HepG2 (cell line): ENCODE measurements around the gene SORD. TPM values are rescaled to one million over a fixed set of nuclear protein-coding genes. Genes with fewer than 3 reads are reported as not detected.

Experiments
- ATF7-NPFF ChIP-seq: sonication (generic); formaldehyde crosslinking; IDR thresholded peaks from 2 replicates; pipeline ENCODE4 v1.8.1; 2023; ENCODE audit warnings: mild to moderate bottlenecking, low read depth, missing genetic modification reagents, moderate library complexity
- FOXA3 ChIP-seq: IDR thresholded peaks from 2 replicates; pipeline ENCODE4 v1.6.1; 2016; ENCODE audit warnings: missing genetic modification reagents, missing compliant biosample characterization
- FOXO4 ChIP-seq: sonication (generic); formaldehyde crosslinking; conservative IDR thresholded peaks from 2 replicates; pipeline ENCODE4 v1.8.1; 2023; ENCODE audit warnings: missing genetic modification reagents
- GABPB1 ChIP-seq: IDR thresholded peaks from 2 replicates; pipeline ENCODE4 v1.6.1; 2016; ENCODE audit warnings: mild to moderate bottlenecking, missing genetic modification reagents, moderate library complexity, missing compliant biosample characterization
- HIVEP1 ChIP-seq: sonication (generic); formaldehyde crosslinking; IDR thresholded peaks from 2 replicates; pipeline ENCODE4 v1.4.0; 2020; ENCODE audit warnings: mild to moderate bottlenecking, missing genetic modification reagents
- HNRNPUL1 ChIP-seq: fragments of 200-400 bp; formaldehyde crosslinking; IDR thresholded peaks from 2 replicates; pipeline ENCODE4 v1.6.1; 2017; ENCODE audit warnings: low read depth, mild to moderate bottlenecking, low read length, moderate library complexity
- HOXA5 ChIP-seq: sonication (generic); formaldehyde crosslinking; IDR thresholded peaks from 2 replicates; pipeline ENCODE4 v1.4.0; 2020; ENCODE audit warnings: missing genetic modification reagents
- KLF15 ChIP-seq: sonication (generic); formaldehyde crosslinking; IDR thresholded peaks from 2 replicates; pipeline ENCODE4 v1.8.1; 2023; ENCODE audit warnings: borderline replicate concordance, mild to moderate bottlenecking, inconsistent platforms, missing genetic modification reagents, mixed read lengths
- LBX2 ChIP-seq: sonication (generic); formaldehyde crosslinking; IDR thresholded peaks from 2 replicates; pipeline ENCODE4 v1.5.0; 2020; ENCODE audit warnings: missing genetic modification reagents, mild to moderate bottlenecking, borderline replicate concordance
- PHF8 ChIP-seq: sonication (generic); formaldehyde crosslinking; IDR thresholded peaks from 2 replicates; pipeline ENCODE4 v1.5.0; 2020; ENCODE audit warnings: missing genetic modification reagents
- POLR2G ChIP-seq: fragments of 200-400 bp; formaldehyde crosslinking; IDR thresholded peaks from 2 replicates; pipeline ENCODE4 v1.6.1; 2018; ENCODE audit warnings: mild to moderate bottlenecking, low read depth, low read length, moderate library complexity
- RAD21 ChIP-seq: fragments of 450-650 bp; formaldehyde crosslinking; IDR thresholded peaks from 2 replicates; pipeline ENCODE4 v1.5.0; 2020; ENCODE audit warnings: mild to moderate bottlenecking
- SALL1 ChIP-seq: sonication (generic); formaldehyde crosslinking; IDR thresholded peaks from 2 replicates; pipeline ENCODE4 v1.8.0; 2022; ENCODE audit warnings: mild to moderate bottlenecking, missing genetic modification reagents
- SMAD3 ChIP-seq: sonication (generic); formaldehyde crosslinking; IDR thresholded peaks from 2 replicates; pipeline ENCODE4 v1.4.0; 2020; ENCODE audit warnings: missing genetic modification reagents
- TCF7L2 ChIP-seq: IDR thresholded peaks from 2 replicates; pipeline ENCODE4 v1.6.1; 2011; ENCODE audit warnings: mild to moderate bottlenecking, low read depth, low read length, moderate library complexity
- UBTF ChIP-seq: sonication (generic); formaldehyde crosslinking; IDR thresholded peaks from 2 replicates; pipeline ENCODE4 v1.4.0; 2020; ENCODE audit warnings: mild to moderate bottlenecking, missing genetic modification reagents
- ZNF124 ChIP-seq: sonication (generic); formaldehyde crosslinking; IDR thresholded peaks from 2 replicates; pipeline ENCODE4 v1.4.0; 2020; ENCODE audit warnings: missing genetic modification reagents
- ZNF234 ChIP-seq: sonication (generic); formaldehyde crosslinking; conservative IDR thresholded peaks from 2 replicates; pipeline ENCODE4 v1.5.1; 2020; ENCODE audit warnings: mild to moderate bottlenecking, missing genetic modification reagents
- ZNF326 ChIP-seq: sonication (generic); formaldehyde crosslinking; IDR thresholded peaks from 2 replicates; pipeline ENCODE4 v1.4.0; 2020; ENCODE audit warnings: missing genetic modification reagents, borderline replicate concordance
- ZNF329 ChIP-seq: sonication (generic); formaldehyde crosslinking; IDR thresholded peaks from 2 replicates; pipeline ENCODE4 v1.9.0; 2021; ENCODE audit warnings: low read depth, mild to moderate bottlenecking, missing genetic modification reagents
- ZNF331 ChIP-seq: sonication (generic); formaldehyde crosslinking; IDR thresholded peaks from 2 replicates; pipeline ENCODE4 v1.4.0; 2020; ENCODE audit warnings: missing genetic modification reagents
- ZNF335 ChIP-seq: sonication (generic); formaldehyde crosslinking; IDR thresholded peaks from 2 replicates; pipeline ENCODE4 v1.4.0; 2020; ENCODE audit warnings: missing genetic modification reagents
- ZNF484 ChIP-seq: sonication (generic); formaldehyde crosslinking; IDR thresholded peaks from 2 replicates; pipeline ENCODE4 v1.5.1; 2020; ENCODE audit warnings: mild to moderate bottlenecking, low read depth, missing genetic modification reagents, borderline replicate concordance
- ZNF543 ChIP-seq: sonication (generic); formaldehyde crosslinking; IDR thresholded peaks from 2 replicates; pipeline ENCODE4 v1.4.0; 2020; ENCODE audit warnings: mild to moderate bottlenecking, missing genetic modification reagents
- ZNF567 ChIP-seq: sonication (generic); formaldehyde crosslinking; IDR thresholded peaks from 2 replicates; pipeline ENCODE4 v1.8.1; 2023; ENCODE audit warnings: mild to moderate bottlenecking, missing genetic modification reagents, borderline replicate concordance
- ZNF644 ChIP-seq: IDR thresholded peaks from 2 replicates; pipeline ENCODE4 v1.6.1; 2016; ENCODE audit warnings: low read depth
- ZNF720 ChIP-seq: sonication (generic); formaldehyde crosslinking; IDR thresholded peaks from 2 replicates; pipeline ENCODE4 v1.4.0; 2020; ENCODE audit warnings: missing genetic modification reagents
- ZNF775 ChIP-seq: sonication (generic); formaldehyde crosslinking; IDR thresholded peaks from 2 replicates; pipeline ENCODE4 v1.4.0; 2020; ENCODE audit warnings: missing genetic modification reagents, mild to moderate bottlenecking, moderate library complexity, borderline replicate concordance
- polyA plus RNA-seq, 8 experiments: library from polyadenylated mRNA; depleted of rRNA in 3 of 8; stranded (reverse) in 7 of 8; unstranded in 1 of 8; fragments of >200 nt; fragmentation: Illumina TruSeq in 4 of 8; extraction: Trizol in 4 of 8; gene quantifications; 2 replicates each; pipeline versions ENCODE4 v1.2.1 to v1.2.3, GENCODE V29; 2011 to 2016; ENCODE audit warnings: low read depth in 4 of 8, missing spikeins in 1 of 8, mixed read lengths in 1 of 8; ENCODE audit not compliant: insufficient read depth in 1 of 8
- total RNA-seq, 5 experiments: library from RNA; depleted of rRNA; stranded (reverse); fragments of >200 nt; fragmentation: Illumina TruSeq; extraction: Trizol; gene quantifications; 2 replicates each; pipeline ENCODE4 v1.2.3, GENCODE V29; 2016; ENCODE audit warnings: low read depth in 1 of 5

Gene SORD
- total and polyA plus RNA-seq, 2 of the 13 experiments (the other 11 are each of a cell fraction or from before 2014, with no cell fraction given), result 59.1 to 95.3 TPM

- TF ChIP-seq UBTF, result peak; percentile 76
- TF ChIP-seq LBX2 (CRISPR knock-in tag), result no peak; the same call in 1 of the 2 replicates
- TF ChIP-seq SALL1 (CRISPR knock-in tag), result peak; percentile 66
- peak; percentile 27; the same call in 1 of the 2 replicates for TF ChIP-seq ZNF567 (CRISPR knock-in tag)
- TF ChIP-seq ZNF329, result no peak
- TF ChIP-seq SMAD3 (CRISPR knock-in tag), result no peak
- TF ChIP-seq TCF7L2, result no peak
- TF ChIP-seq HNRNPUL1, result no peak
- TF ChIP-seq PHF8 (CRISPR knock-in tag), result peak; percentile 93
- TF ChIP-seq ZNF331 (CRISPR knock-in tag), result no peak; the same call in 1 of the 2 replicates
- no peak for TF ChIP-seq KLF15 (CRISPR knock-in tag)
- TF ChIP-seq ZNF335, result no peak; the same call in 1 of the 2 replicates
- no peak; the same call in 1 of the 2 replicates for TF ChIP-seq ATF7-NPFF (CRISPR knock-in tag)
- no peak for TF ChIP-seq HOXA5 (CRISPR knock-in tag)
- no peak for TF ChIP-seq RAD21 (CRISPR knock-in tag)
- no peak; the same call in 1 of the 2 replicates for TF ChIP-seq ZNF644
- peak; percentile 82 for TF ChIP-seq ZNF543 (CRISPR knock-in tag)
- TF ChIP-seq ZNF234, result 0 out of 2 replicates have a peak, but pooled peaks have one; percentile 69
- TF ChIP-seq FOXO4 (CRISPR knock-in tag), result no peak
- peak; percentile 40 for TF ChIP-seq ZNF124
- 0 out of 2 replicates have a peak, but pooled peaks have one; percentile 33 for TF ChIP-seq FOXA3 (CRISPR knock-in tag)
- peak; percentile 60; the same call in 1 of the 2 replicates for TF ChIP-seq HIVEP1 (CRISPR knock-in tag)
- TF ChIP-seq ZNF720 (CRISPR knock-in tag), result no peak
- peak; percentile 70 for TF ChIP-seq GABPB1 (CRISPR knock-in tag)
- TF ChIP-seq ZNF775 (CRISPR knock-in tag), result no peak; the same call in 1 of the 2 replicates
- TF ChIP-seq ZNF326 (CRISPR knock-in tag), result no peak
- TF ChIP-seq POLR2G, result peak; percentile 93
- no peak for TF ChIP-seq ZNF484
Measured at GRCh38 chr15:45022871-45023658, at the start of gene SORD (continued).
